NCI-H446 treated with DMSO at 0.1 percent for 48 hours (cell line): ENCODE measurements around the gene ARMC3.
A peak's percentile ranks its signal among the peaks of the same experiment; 100 is the strongest.
"Not testable (repeated sequence)": the region's sequence is repeated elsewhere in the genome, so short reads cannot be mapped to it uniquely, and the experiment has no call there.

Experiments used
- DNase-seq: peaks from one replicate; lab custom pipeline; 2025; lab: John Stamatoyannopoulos, UW

Gene ARMC3

GRCh38 chr10:22927661-22928403, at the start of gene ARMC3:
TSS of gene ARMC3 (plus strand) at chr10:22928053. CDS start at chr10:22931997, 3,944 bp downstream.
- no peak for DNase-seq

- DNase-seq, result no peak
Observed at GRCh38 chr10:22891797-22892196, 36.1 kb upstream of the ARMC3 start.

GRCh38 chr10:22893781-22894180, 34.1 kb upstream of the ARMC3 start:
- DNase-seq, result no peak

GRCh38 chr10:22894714-22895113, 33.1 kb upstream of the ARMC3 start:
- no peak for DNase-seq

GRCh38 chr10:22895252-22895651, 32.6 kb upstream of the ARMC3 start:
- no peak for DNase-seq

GRCh38 chr10:22897371-22897770, 30.5 kb upstream of the ARMC3 start:
- DNase-seq, result no peak

GRCh38 chr10:22899307-22899706, 28.5 kb upstream of the ARMC3 start:
- no peak for DNase-seq

GRCh38 chr10:22899775-22900174, 28.1 kb upstream of the ARMC3 start:
- DNase-seq, result no peak

- DNase-seq, result no peak
Observed at GRCh38 chr10:22900841-22901601, 26.8 kb upstream of the ARMC3 start.

- not testable (repeated sequence) for DNase-seq
Observed at GRCh38 chr10:22902147-22902546, 25.7 kb upstream of the ARMC3 start.

- DNase-seq, result no peak
Observed at GRCh38 chr10:22903694-22904093, 24.2 kb upstream of the ARMC3 start.

GRCh38 chr10:22906767-22907166, 21.1 kb upstream of the ARMC3 start:
- DNase-seq, result no peak

GRCh38 chr10:22908837-22909236, 19.0 kb upstream of the ARMC3 start:
- DNase-seq, result no peak

GRCh38 chr10:22909673-22910072, 18.2 kb upstream of the ARMC3 start:
- not testable (repeated sequence) for DNase-seq

GRCh38 chr10:22911067-22911466, 16.8 kb upstream of the ARMC3 start:
- no peak for DNase-seq

- DNase-seq, result peak; percentile 77
Observed at GRCh38 chr10:22911889-22912762, 15.7 kb upstream of the ARMC3 start.

GRCh38 chr10:22912763-22913384, 15.0 kb upstream of the ARMC3 start:
- DNase-seq, result no peak

- DNase-seq, result no peak
Observed at GRCh38 chr10:22913474-22914092, 14.3 kb upstream of the ARMC3 start.

GRCh38 chr10:22915314-22915713, 12.5 kb upstream of the ARMC3 start:
- DNase-seq, result no peak

- DNase-seq, result no peak
Observed at GRCh38 chr10:22925088-22925487, 2.8 kb upstream of the ARMC3 start.

- no peak for DNase-seq
Observed at GRCh38 chr10:22927166-22927565, 687 bp upstream of the ARMC3 start.
